Measurements from ENCODE around the gene RALA.

DNA sequence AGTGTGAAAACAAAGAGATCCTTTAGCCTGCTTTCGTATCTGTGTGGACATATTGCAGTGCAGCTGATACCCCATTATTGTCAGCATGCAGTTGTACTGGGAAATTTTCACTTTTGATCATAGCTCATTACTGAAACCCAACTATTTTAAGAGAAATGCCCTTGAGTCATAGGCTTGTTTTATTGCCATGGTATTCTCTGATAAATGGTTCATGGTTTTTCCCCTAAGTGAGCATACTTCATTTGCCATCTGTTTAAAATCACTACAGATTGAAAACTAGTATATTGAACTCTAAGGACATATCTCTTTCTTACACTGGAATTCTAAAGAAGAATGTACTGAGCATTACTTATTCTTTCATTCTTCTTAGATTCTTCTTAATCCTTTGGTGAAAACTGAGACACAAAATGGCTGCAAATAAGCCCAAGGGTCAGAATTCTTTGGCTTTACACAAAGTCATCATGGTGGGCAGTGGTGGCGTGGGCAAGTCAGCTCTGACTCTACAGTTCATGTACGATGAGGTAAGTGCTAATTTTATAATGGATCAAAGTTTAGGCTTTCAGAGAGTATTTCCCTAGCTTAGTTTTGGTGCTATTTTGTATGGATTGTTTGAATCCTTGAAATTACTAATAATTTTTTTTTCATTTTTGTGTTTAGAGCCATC is 63.0 kb downstream of the RALA start:
- TF ChIP-seq, protein P1, sequence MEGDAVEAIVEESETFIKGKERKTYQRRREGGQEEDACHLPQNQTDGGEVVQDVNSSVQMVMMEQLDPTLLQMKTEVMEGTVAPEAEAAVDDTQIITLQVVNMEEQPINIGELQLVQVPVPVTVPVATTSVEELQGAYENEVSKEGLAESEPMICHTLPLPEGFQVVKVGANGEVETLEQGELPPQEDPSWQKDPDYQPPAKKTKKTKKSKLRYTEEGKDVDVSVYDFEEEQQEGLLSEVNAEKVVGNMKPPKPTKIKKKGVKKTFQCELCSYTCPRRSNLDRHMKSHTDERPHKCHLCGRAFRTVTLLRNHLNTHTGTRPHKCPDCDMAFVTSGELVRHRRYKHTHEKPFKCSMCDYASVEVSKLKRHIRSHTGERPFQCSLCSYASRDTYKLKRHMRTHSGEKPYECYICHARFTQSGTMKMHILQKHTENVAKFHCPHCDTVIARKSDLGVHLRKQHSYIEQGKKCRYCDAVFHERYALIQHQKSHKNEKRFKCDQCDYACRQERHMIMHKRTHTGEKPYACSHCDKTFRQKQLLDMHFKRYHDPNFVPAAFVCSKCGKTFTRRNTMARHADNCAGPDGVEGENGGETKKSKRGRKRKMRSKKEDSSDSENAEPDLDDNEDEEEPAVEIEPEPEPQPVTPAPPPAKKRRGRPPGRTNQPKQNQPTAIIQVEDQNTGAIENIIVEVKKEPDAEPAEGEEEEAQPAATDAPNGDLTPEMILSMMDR (IDR thresholded peaks at IDR 0.05), result no peak
- no peak for TF ChIP-seq POLR2AphosphoS5 (IDR thresholded peaks at IDR 0.05)
